ENCODE results near the gene NTSR1. TPM values are rescaled to one million over a fixed set of nuclear protein-coding genes. Genes with fewer than 3 reads are reported as not detected.

The NTSR1 gene
- total RNA-seq, 5 donors from 2014 or later (not counting 1 experiment from before 2014, with no cell fraction given), result 0.33 to 0.63 (median 0.53) TPM; not detected in 2

- Mint-ChIP-seq H3K27me3 (no peaks in the 10 kb centered on the region), H3K9me3 (no peaks in the 10 kb centered on the region), H3K27ac (no peak overlapping the region), H3K4me1 (peaks cover 25 to 29% (median 29%) of the 10 kb centered on the region in 3 donors), H3K4me3 (no peak overlapping the region), H3K36me3 (peaks cover 20% of the 10 kb centered on the region)
- 97% methylated on average over 15 of the region's 19 CpGs for WGBS (ENCODE audit: insufficient coverage)
- CTCF ChIA-PET, result no interaction called here
- Histone ChIP-seq H3K36me3 (ENCODE audit: control insufficient read depth in 2 of 2, extremely low read depth in 1 of 2, insufficient read depth in 1 of 2, low read length in 1 of 2) (peaks cover 0 to 24% of the 10 kb centered on the region in 2 donors), H3K4me3 (ENCODE audit: control insufficient read depth in 1 of 2, extremely low read depth in 1 of 2, low read length in 1 of 2) (no peak overlapping the region), H3K9me3 (no peaks in the 10 kb centered on the region), H3K27ac (ENCODE audit: low read length) (no peak overlapping the region), H3K4me1 (ENCODE audit: control insufficient read depth in 1 of 2, extremely low read depth in 1 of 2, insufficient read depth in 2 of 2, low read length in 2 of 2) (peaks cover 7 to 39% of the 10 kb centered on the region in 2 experiments), H3K27me3 (replicated peaks in 1 of 2; ENCODE audit: control insufficient read depth in 2 of 2, extremely low read depth in 1 of 2, insufficient read depth in 2 of 2, low read length in 1 of 2) (no peaks in the 10 kb centered on the region)
- no peak for DNase-seq
- POLR2A ChIA-PET, result no interaction called here
- ATAC-seq (replicated peaks in 1 of 4), result no peak
Observed at GRCh38 chr20:62799459-62799858, 90.8 kb downstream of the NTSR1 start.

GRCh38 chr20:62799873-62800272 lies 91.2 kb downstream of the NTSR1 start:
- CTCF ChIA-PET, result no interaction called here
- peaks cover 20% of the 10 kb centered on the region for H3K36me3 Mint-ChIP-seq
- Histone ChIP-seq H3K27me3 (replicated peaks in 1 of 2; ENCODE audit: control insufficient read depth in 2 of 2, extremely low read depth in 1 of 2, insufficient read depth in 2 of 2, low read length in 1 of 2) (no peaks in the 10 kb centered on the region), H3K27ac (ENCODE audit: low read length) (no peak overlapping the region), H3K36me3 (ENCODE audit: control insufficient read depth in 2 of 2, extremely low read depth in 1 of 2, insufficient read depth in 1 of 2, low read length in 1 of 2) (peaks cover 0 to 24% of the 10 kb centered on the region in 2 donors), H3K4me3 (ENCODE audit: control insufficient read depth in 1 of 2, extremely low read depth in 1 of 2, low read length in 1 of 2) (no peak overlapping the region), H3K4me1 (ENCODE audit: control insufficient read depth in 1 of 2, extremely low read depth in 1 of 2, insufficient read depth in 2 of 2, low read length in 2 of 2) (peaks cover 7 to 35% of the 10 kb centered on the region in 2 experiments), H3K9me3 (no peaks in the 10 kb centered on the region)
- POLR2A ChIA-PET, result no interaction called here
- H3K4me1 Mint-ChIP-seq, result peaks cover 25 to 30% (median 28%) of the 10 kb centered on the region in 3 donors
- H3K27me3 Mint-ChIP-seq, result no peaks in the 10 kb centered on the region
- WGBS (ENCODE audit: insufficient coverage), result 100% methylated on average over 3 of the region's 10 CpGs
- ATAC-seq (replicated peaks in 1 of 4), result no peak
- H3K4me3 Mint-ChIP-seq, result no peak overlapping the region
- no peak overlapping the region for H3K27ac Mint-ChIP-seq
- no peaks in the 10 kb centered on the region for H3K9me3 Mint-ChIP-seq
- DNase-seq, result no peak

GRCh38 chr20:62800314-62801259 lies 92.0 kb downstream of the NTSR1 start:
- H3K36me3 Mint-ChIP-seq, result peaks cover 20% of the 10 kb centered on the region
- no peak for ATAC-seq (replicated peaks in 1 of 4)
- H3K4me1 Mint-ChIP-seq, result peaks cover 25 to 30% (median 30%) of the 10 kb centered on the region in 3 donors
- H3K27ac Mint-ChIP-seq, result no peak overlapping the region
- peaks cover 7 to 32% of the 10 kb centered on the region in 2 experiments for H3K4me1 ChIP-seq (ENCODE audit: control insufficient read depth in 1 of 2, extremely low read depth in 1 of 2, insufficient read depth in 2 of 2, low read length in 2 of 2)
- H3K27me3 Mint-ChIP-seq, result no peaks in the 10 kb centered on the region
- WGBS (ENCODE audit: insufficient coverage), result 92% methylated on average over 18 of the region's 26 CpGs
- CTCF ChIA-PET, result no interaction called here
- POLR2A ChIA-PET, result no interaction called here
- H3K9me3 ChIP-seq, result no peaks in the 10 kb centered on the region
- H3K36me3 ChIP-seq (ENCODE audit: control insufficient read depth in 2 of 2, extremely low read depth in 1 of 2, insufficient read depth in 1 of 2, low read length in 1 of 2), result peaks cover 0 to 24% of the 10 kb centered on the region in 2 donors
- no peaks in the 10 kb centered on the region for H3K9me3 Mint-ChIP-seq
- H3K4me3 ChIP-seq (ENCODE audit: control insufficient read depth in 1 of 2, extremely low read depth in 1 of 2, low read length in 1 of 2), result no peak overlapping the region
- no peak overlapping the region for H3K27ac ChIP-seq (ENCODE audit: low read length)
- DNase-seq, result no peak
- H3K4me3 Mint-ChIP-seq, result no peak overlapping the region
- H3K27me3 ChIP-seq (replicated peaks in 1 of 2; ENCODE audit: control insufficient read depth in 2 of 2, extremely low read depth in 1 of 2, insufficient read depth in 2 of 2, low read length in 1 of 2), result no peaks in the 10 kb centered on the region

GRCh38 chr20:62801284-62802010 lies 92.8 kb downstream of the NTSR1 start:
- H3K27me3 ChIP-seq (replicated peaks in 1 of 2; ENCODE audit: control insufficient read depth in 2 of 2, extremely low read depth in 1 of 2, insufficient read depth in 2 of 2, low read length in 1 of 2), result no peaks in the 10 kb centered on the region
- H3K36me3 ChIP-seq (ENCODE audit: control insufficient read depth in 2 of 2, extremely low read depth in 1 of 2, insufficient read depth in 1 of 2, low read length in 1 of 2), result peaks cover 0 to 24% of the 10 kb centered on the region in 2 donors
- H3K4me1 ChIP-seq (ENCODE audit: control insufficient read depth in 1 of 2, extremely low read depth in 1 of 2, insufficient read depth in 2 of 2, low read length in 2 of 2), result peaks cover 8 to 36% of the 10 kb centered on the region in 2 experiments
- H3K27ac ChIP-seq (ENCODE audit: low read length), result no peak overlapping the region
- H3K4me3 ChIP-seq (ENCODE audit: control insufficient read depth in 1 of 2, extremely low read depth in 1 of 2, low read length in 1 of 2), result no peak overlapping the region
- ChIA-PET CTCF (no interaction called here), POLR2A (no interaction called here)
- Mint-ChIP-seq H3K27ac (peak overlapping the region in 1 of 2 donors; percentile 16), H3K36me3 (peaks cover 20% of the 10 kb centered on the region), H3K4me3 (no peak overlapping the region), H3K4me1 (peaks cover 28 to 34% (median 28%) of the 10 kb centered on the region in 3 donors), H3K9me3 (no peaks in the 10 kb centered on the region), H3K27me3 (no peaks in the 10 kb centered on the region)
- DNase-seq, result no peak
- 94% methylated on average over 14 of the region's 15 CpGs for WGBS (ENCODE audit: insufficient coverage)
- H3K9me3 ChIP-seq, result no peaks in the 10 kb centered on the region
- no peak for ATAC-seq (replicated peaks in 1 of 4)

- no peak overlapping the region for H3K4me3 Mint-ChIP-seq
- Histone ChIP-seq H3K4me1 (ENCODE audit: control insufficient read depth in 1 of 2, extremely low read depth in 1 of 2, insufficient read depth in 2 of 2, low read length in 2 of 2) (peaks cover 8 to 39% of the 10 kb centered on the region in 2 experiments), H3K27me3 (replicated peaks in 1 of 2; ENCODE audit: control insufficient read depth in 2 of 2, extremely low read depth in 1 of 2, insufficient read depth in 2 of 2, low read length in 1 of 2) (no peaks in the 10 kb centered on the region), H3K9me3 (no peaks in the 10 kb centered on the region), H3K27ac (ENCODE audit: low read length) (no peak overlapping the region), H3K4me3 (ENCODE audit: control insufficient read depth in 1 of 2, extremely low read depth in 1 of 2, low read length in 1 of 2) (no peak overlapping the region), H3K36me3 (ENCODE audit: control insufficient read depth in 2 of 2, extremely low read depth in 1 of 2, insufficient read depth in 1 of 2, low read length in 1 of 2) (peaks cover under 1 to 29% of the 10 kb centered on the region in 2 donors)
- H3K27ac Mint-ChIP-seq, result peak overlapping the region in 1 of 2 donors; percentile 16
- ATAC-seq (replicated peaks in 1 of 4) (no peak), DNase-seq (no peak)
- POLR2A ChIA-PET, result no interaction called here
- no peaks in the 10 kb centered on the region for H3K9me3 Mint-ChIP-seq
- WGBS (ENCODE audit: insufficient coverage), result 97% methylated on average over 19 of the region's 22 CpGs
- H3K4me1 Mint-ChIP-seq, result peaks cover 31 to 37% (median 34%) of the 10 kb centered on the region in 3 donors
- H3K27me3 Mint-ChIP-seq, result no peaks in the 10 kb centered on the region
- peaks cover 20% of the 10 kb centered on the region for H3K36me3 Mint-ChIP-seq
- CTCF ChIA-PET, result interaction anchor here in 1 of 2 donors (0.7 kb wide), 1 partner anchor 255 kb away, joined by 4 read pairs; no protein-coding TSS in a partner anchor
Observed at GRCh38 chr20:62802026-62802712, 93.5 kb downstream of the NTSR1 start.
